SH-SY5Y (cell line): ENCODE measurements around the gene PRMT1.

ENCODE experiments used
- GATA2 ChIP-seq: IDR thresholded peaks from 2 replicates; pipeline ENCODE4 v1.6.1; 2011; ENCODE audit warnings: mild to moderate bottlenecking, low read depth, low read length
- GATA3 ChIP-seq: IDR thresholded peaks from 2 replicates; pipeline ENCODE4 v1.6.1; 2011; ENCODE audit warnings: low read depth, mild to moderate bottlenecking, low read length, moderate library complexity

PRMT1 gene

DNA sequence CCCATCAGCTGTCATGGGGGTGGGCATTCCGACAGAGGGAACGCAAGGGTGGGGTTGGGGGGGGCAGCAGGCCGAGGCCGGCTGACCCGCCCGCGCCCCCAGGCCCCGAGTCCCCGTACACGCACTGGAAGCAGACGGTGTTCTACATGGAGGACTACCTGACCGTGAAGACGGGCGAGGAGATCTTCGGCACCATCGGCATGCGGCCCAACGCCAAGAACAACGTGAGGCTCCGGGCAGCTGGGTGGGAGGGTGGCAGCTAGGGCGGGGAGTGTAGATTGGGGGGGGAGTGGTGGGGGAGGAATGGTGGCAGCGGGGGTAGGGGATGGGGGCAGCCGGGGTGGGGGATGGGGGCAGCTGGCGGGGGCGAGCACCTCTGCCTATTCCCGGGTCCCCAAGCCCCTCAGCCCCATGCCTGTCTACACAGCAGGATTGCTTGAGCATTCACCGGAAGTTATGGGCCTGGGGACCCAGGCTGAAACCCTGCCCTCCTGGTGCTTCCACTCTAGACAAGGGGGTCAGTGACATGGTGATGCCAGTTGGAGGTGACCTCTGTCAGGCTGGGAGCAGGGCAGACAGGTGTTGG is 9.5 kb downstream of the PRMT1 start:
- no peak for TF ChIP-seq GATA2
- no peak for TF ChIP-seq GATA3

DNA sequence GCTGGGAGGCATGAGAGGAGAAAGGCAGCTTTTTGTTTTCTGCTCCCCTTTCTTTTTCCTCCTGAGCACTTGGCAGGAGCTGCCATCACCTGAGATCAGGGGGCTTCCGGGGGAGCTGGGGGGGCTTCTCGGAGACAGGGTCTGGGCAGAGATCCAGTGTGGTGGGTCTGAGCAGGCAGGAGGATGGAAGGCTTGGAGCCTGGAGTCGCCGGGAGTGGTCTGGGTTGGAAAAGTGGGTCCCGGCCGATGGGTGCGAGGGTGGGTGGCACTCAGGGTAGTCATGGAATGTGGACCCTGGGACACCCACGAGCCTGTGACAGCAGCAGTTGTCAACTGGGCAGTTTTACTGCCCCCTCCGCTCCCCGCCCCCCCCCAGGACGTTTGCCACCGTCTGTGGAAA is 10.1 kb downstream of the PRMT1 start:
- TF ChIP-seq GATA2: no peak
- TF ChIP-seq GATA3: no peak

GRCh38 chr19:49687566-49688316 is 10.7 kb downstream of the PRMT1 start:
- no peak for TF ChIP-seq GATA2
- no peak for TF ChIP-seq GATA3

DNA sequence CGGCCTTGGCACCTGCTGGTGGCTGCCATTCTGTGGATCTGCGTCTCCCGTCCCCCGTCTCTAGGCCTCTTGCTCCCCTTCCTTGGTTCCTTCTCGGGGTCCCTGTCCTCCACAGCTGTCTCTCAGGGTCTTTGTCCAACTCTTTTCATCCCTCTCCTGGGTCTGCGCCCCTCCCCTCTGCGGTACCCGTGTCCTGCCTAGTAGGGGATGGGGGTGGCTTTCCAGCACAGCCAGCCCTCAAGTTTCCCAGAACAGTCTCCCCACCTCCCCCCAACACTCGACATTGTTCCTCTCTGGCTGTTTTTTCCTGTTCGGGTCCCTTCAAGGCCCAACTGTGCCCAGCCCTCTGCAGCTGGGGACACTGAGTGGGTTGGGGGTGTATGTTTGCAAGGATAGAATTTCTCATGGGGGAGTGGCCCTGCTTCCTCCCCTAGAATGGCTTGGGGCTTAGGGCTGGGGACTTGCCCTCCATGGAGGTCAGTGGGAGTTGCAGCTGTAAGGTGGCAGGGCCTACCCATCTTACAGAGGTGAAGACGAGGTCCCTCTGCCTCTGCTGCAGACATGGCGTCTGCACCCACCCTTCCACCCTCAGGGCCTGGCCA is 11.6 kb downstream of the PRMT1 start:
- no peak for TF ChIP-seq GATA2
- TF ChIP-seq GATA3: no peak

GRCh38 chr19:49689133-49690078 is 12.3 kb downstream of the PRMT1 start, which contains the start of gene ADM5:
TSS of gene ADM5 (plus strand) at chr19:49689594. CDS start at chr19:49689838, 244 bp downstream.
- TF ChIP-seq GATA3 (no peak), GATA2 (no peak)

DNA sequence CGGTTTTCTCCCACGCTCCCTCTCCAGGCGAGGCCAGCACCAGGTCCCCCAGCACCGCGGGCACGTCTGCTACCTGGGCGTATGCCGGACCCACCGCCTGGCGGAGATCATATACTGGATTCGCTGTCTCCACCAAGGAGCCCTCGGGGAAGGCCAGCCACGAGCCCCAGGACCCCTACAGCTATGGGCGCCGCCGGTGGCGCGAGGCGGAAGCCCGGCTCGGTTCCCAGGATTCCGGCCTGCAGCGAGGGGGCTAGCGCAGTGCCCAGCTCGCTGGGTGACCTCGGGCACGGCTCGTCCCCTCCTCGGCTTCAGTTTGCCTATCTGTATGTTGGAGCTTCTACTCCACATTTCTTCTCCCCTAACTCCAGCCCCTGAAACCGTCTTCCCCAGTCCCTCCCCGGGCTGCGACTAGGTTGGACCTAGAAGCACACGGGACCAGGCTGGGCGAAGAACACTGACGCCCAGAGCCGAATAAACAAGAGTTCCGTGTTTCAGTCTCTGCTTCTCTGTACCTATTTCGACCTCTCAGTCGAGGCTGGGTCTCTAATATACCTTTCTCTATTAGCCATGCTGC is 13.1 kb downstream of the PRMT1 start:
- TF ChIP-seq GATA2 (no peak), GATA3 (no peak)

DNA sequence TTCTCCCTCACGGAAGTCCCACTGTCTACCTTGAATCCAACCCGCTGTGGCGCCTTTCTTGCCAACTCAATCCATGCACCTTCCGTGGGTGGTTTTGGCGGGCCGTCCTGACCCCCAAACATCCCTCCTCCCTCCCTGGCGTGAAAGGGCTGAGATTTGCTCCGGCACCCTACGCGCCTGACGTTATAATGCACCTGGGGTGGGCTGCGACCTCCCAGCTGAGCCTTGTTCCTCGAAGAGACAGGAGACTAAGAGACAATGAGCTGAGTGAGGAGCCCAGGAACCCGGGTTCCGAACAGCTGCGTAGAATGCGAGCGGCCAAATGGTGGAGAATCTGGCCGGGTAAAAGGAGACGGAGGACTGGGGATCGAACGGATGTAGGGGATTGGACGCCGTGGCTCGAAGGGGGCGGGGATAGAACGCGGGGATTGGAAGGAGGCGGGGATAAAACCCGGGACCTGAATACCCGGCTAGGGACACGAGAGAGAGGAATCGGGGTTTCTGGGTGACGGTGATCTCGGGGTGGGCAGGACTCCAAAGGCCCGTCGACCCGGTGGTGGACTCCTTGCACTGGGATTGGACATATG is 13.7 kb downstream of the PRMT1 start, which contains the start of gene CPT1C:
Gene CPT1C, plus strand, starts transcription at position 461 of the 587 bp plus-strand sequence. CDS start 1,137 bp downstream, outside the sequence.
- TF ChIP-seq GATA2: no peak
- no peak for TF ChIP-seq GATA3

GRCh38 chr19:49691243-49692146 is 14.4 kb downstream of the PRMT1 start:
- TF ChIP-seq GATA3 (no peak), GATA2 (no peak)

DNA sequence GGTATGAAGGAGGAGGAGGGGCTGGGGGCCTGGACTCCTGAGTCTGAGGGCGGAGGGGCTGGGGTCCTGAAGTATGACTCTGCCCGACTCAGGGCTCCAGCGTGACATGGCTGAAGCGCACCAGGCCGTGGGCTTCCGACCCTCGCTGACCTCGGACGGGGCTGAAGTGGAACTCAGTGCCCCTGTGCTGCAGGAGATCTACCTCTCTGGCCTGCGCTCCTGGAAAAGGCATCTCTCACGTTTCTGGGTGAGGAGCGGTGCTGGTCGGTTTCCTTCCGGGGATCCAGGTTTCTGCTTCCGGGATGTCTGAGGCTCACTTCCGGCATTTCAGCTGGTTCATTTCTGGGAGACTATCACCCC is 15.1 kb downstream of the PRMT1 start:
- TF ChIP-seq GATA3: no peak
- no peak for TF ChIP-seq GATA2

DNA sequence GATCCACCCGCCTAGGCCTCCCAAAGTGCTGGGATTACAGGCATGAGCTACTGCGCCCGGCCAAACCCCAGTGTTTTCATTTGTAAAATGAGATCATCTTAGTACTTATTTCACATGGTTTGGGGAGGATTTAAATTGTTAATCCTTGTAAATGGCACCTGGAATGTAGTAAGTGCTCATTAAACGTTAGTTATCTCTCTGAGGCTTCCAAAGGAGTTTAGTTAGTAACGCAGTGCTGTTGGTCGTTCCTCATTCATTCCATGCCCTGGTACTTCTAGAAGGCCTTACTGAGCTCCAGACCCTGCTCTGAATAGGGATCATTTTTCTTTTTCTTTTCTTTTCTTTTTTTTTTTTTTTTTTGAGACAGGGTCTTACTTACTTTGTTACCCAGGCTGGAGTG is 19.0 kb downstream of the PRMT1 start:
- no peak for TF ChIP-seq GATA3
- TF ChIP-seq GATA2: no peak

- TF ChIP-seq GATA2 (no peak), GATA3 (no peak)
These were observed 19.8 kb downstream of the PRMT1 start for GRCh38 chr19:49696865-49697264.

DNA sequence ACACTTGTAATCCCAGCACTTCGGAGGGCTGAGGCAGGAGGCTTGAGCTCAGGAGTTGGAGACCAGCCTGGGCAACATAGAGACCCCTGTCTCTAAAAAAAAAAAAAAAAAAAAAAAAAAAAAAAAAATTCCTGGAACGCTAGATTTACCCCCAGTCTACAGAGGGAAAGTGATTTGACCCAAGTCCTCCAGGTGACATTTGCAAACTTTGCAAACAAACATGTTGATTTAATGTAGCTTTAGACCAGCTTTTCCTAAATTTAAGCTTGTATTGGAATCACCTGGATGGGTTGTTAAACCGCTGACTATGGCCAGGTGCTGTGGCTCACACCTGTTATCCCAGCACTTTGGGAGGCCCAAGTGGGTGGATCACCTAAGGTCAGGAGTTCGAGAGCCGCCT is 22.3 kb downstream of the PRMT1 start:
- TF ChIP-seq GATA2 (no peak), GATA3 (no peak)

DNA sequence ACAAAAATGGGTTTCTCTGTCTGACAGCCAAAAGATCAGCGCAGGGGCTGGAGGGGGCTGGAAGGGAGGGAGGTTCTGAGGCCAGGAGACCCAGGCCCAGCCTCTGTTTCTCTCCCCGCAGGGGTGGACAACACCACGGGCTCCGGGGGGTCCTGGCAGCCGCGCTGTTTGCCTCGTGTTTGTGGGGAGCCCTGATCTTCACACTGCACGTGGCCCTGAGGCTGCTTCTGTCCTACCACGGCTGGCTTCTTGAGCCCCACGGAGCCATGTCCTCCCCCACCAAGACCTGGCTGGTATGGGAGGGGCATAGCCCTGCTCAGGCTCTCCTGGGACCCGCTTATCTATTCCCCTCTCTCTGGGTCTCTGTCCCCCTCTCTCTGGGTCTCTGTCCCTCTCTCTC is 23.5 kb downstream of the PRMT1 start:
- TF ChIP-seq GATA3 (no peak), GATA2 (no peak)
